ENCODE results near the gene DAZAP1. TPM values are rescaled to one million over a fixed set of nuclear protein-coding genes. Genes with fewer than 3 reads are reported as not detected.

The DAZAP1 gene
- polyA plus RNA-seq, 1 donor (not counting 4 experiments of a cell fraction or from before 2014, with no cell fraction given), result 99.2 TPM

DNA sequence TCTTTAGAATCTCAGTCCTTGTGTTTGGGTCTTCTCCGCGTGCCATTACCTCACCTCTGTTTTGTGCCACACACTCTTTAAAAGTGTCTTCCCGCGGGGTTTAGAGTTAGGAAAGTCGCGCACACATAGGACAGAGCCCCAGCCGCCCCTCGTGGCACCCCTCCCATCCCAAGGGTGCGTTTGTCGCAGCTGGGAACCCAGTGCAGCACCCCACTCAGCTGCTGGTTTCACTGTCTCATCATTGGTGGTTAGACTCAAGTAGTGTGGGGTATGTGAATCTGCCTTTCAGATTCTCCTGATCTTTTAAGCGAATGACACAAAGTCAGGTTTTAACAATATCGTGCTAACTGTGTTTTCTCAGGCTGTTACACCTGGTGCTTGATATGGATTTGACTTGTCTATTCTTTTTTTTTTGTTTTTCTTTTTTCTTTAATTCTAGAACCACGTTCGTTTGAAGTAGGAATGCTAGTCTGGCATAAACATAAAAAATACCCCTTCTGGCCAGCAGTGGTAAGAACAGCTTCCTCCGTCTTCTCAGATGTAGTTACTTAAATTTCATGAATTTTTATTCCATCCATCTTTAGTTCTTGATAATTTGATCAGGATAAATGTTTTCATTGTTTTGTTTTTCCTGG lies 43.2 kb upstream of the DAZAP1 start:
- no peak overlapping the region for H3K4me2 ChIP-seq (ENCODE audit: control insufficient read depth, extremely low read depth, insufficient read depth, low read depth, low read length)
- H3K27me3 ChIP-seq (ENCODE audit: control insufficient read depth, extremely low read depth, insufficient read depth, low read length), result no peaks in the 10 kb centered on the region
- DNase-seq (ENCODE audit: low read depth, low spot score), result no peak
- H3K36me3 ChIP-seq (ENCODE audit: control insufficient read depth in 2 of 2, extremely low read depth in 1 of 2, insufficient read depth in 2 of 2, low read length in 2 of 2), result peaks cover 25 to 39% of the 10 kb centered on the region in 2 experiments
- no peaks in the 10 kb centered on the region for H3K79me2 ChIP-seq (ENCODE audit: control insufficient read depth, insufficient read depth, low read length)
- dilution Hi-C loops (cut with MboI; ENCODE audit: extremely low pct_ligation_motif_present, low sequenced_read_pairs), result no loop called here
- no peak for FAIRE-seq
- no peaks in the 10 kb centered on the region for H3K9me3 ChIP-seq (ENCODE audit: control insufficient read depth, low read depth, low read length)
- TF ChIP-seq EZH2 (IDR thresholded peaks at IDR 0.05; ENCODE audit: low read length), result no peak
- TF ChIP-seq, protein P1, sequence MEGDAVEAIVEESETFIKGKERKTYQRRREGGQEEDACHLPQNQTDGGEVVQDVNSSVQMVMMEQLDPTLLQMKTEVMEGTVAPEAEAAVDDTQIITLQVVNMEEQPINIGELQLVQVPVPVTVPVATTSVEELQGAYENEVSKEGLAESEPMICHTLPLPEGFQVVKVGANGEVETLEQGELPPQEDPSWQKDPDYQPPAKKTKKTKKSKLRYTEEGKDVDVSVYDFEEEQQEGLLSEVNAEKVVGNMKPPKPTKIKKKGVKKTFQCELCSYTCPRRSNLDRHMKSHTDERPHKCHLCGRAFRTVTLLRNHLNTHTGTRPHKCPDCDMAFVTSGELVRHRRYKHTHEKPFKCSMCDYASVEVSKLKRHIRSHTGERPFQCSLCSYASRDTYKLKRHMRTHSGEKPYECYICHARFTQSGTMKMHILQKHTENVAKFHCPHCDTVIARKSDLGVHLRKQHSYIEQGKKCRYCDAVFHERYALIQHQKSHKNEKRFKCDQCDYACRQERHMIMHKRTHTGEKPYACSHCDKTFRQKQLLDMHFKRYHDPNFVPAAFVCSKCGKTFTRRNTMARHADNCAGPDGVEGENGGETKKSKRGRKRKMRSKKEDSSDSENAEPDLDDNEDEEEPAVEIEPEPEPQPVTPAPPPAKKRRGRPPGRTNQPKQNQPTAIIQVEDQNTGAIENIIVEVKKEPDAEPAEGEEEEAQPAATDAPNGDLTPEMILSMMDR (optimal IDR thresholded peaks at IDR 0.05 in 1 of 3, IDR thresholded peaks at IDR 0.05 in 1 of 3, conservative IDR thresholded peaks at IDR 0.05 in 1 of 3; ENCODE audit: extremely low read depth in 1 of 3, insufficient read depth in 2 of 3, low read length in 3 of 3), result peak in 1 of 3 experiments; percentile 18
- no peak overlapping the region for H3K27ac ChIP-seq (ENCODE audit: control insufficient read depth, insufficient read depth, low read length)
- H3K9me1 ChIP-seq (ENCODE audit: control insufficient read depth, extremely low read depth, insufficient read depth, low read length), result peaks cover 3% of the 10 kb centered on the region
- no peak overlapping the region for H3K4me3 ChIP-seq (ENCODE audit: control insufficient read depth in 2 of 3, extremely low read depth in 1 of 3, insufficient read depth in 2 of 3, low read depth in 1 of 3, low read length in 3 of 3)
- no peak overlapping the region for H3K9ac ChIP-seq (ENCODE audit: control insufficient read depth, extremely low read depth, insufficient read depth, low read length)
- peaks cover 17% of the 10 kb centered on the region for H3K4me1 ChIP-seq (ENCODE audit: control insufficient read depth, extremely low read depth, insufficient read depth, low read length)
- H4K20me1 ChIP-seq (ENCODE audit: control insufficient read depth, extremely low read depth, insufficient read depth, low read length), result no peaks in the 10 kb centered on the region
- H2AFZ ChIP-seq (ENCODE audit: control insufficient read depth, low read length), result no peak overlapping the region

DNA sequence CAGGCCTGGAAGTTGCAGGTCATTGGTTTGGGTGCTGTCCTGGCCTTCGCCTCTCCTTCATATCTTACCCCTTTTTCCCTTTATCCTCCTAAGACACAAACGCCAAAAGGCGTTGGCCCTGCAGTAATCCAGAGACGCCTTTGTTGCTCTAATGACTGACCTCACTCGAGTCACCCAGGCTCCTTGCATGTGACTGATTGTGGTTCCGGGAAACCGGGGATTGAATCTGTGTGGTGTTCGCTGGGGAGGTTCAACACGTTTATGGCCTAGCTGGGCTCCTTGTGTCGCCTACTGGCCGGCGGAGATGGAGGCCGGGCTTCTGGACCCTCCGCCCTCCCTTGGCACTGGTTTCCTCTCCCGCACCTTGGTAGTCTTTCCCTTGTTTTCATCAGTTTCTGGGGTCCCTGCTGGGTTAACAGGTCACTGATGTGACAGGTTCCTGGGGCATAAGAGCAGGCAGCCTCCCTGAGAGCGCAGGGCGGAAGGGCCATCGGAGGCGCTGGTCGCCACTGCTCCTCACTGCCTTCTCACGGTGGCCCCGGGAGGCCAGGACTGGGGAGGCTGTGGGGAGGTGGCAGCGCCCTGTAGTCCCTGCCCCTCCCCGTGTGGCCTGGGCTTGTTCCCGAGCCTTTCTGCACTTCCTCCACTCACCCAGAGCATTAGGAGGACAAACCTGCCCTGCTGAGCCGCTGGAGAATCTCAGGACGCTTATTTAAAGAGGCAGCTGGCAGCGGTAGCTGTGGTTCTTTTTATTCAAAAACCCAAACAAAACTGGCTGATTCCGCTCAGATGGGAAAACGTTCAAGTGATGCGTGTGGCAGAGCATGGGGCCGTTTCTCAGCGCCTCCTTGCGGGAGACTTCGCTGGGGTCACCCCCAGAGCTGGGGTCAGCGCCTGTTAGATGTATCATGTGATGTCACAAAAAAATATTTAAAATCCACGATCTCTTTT lies 41.8 kb upstream of the DAZAP1 start:
- H3K36me3 ChIP-seq (ENCODE audit: control insufficient read depth in 2 of 2, extremely low read depth in 1 of 2, insufficient read depth in 2 of 2, low read length in 2 of 2), result peaks cover 18 to 30% of the 10 kb centered on the region in 2 experiments
- no peak for TF ChIP-seq EZH2 (IDR thresholded peaks at IDR 0.05; ENCODE audit: low read length)
- TF ChIP-seq, protein P1 (optimal IDR thresholded peaks at IDR 0.05 in 1 of 3, IDR thresholded peaks at IDR 0.05 in 1 of 3, conservative IDR thresholded peaks at IDR 0.05 in 1 of 3; ENCODE audit: extremely low read depth in 1 of 3, insufficient read depth in 2 of 3, low read length in 3 of 3), result no peak
- H3K9me3 ChIP-seq (ENCODE audit: control insufficient read depth, low read depth, low read length), result no peaks in the 10 kb centered on the region
- peaks cover 14% of the 10 kb centered on the region for H3K4me1 ChIP-seq (ENCODE audit: control insufficient read depth, extremely low read depth, insufficient read depth, low read length)
- H3K79me2 ChIP-seq (ENCODE audit: control insufficient read depth, insufficient read depth, low read length), result no peaks in the 10 kb centered on the region
- H2AFZ ChIP-seq (ENCODE audit: control insufficient read depth, low read length), result no peak overlapping the region
- H3K9me1 ChIP-seq (ENCODE audit: control insufficient read depth, extremely low read depth, insufficient read depth, low read length), result no peaks in the 10 kb centered on the region
- no peak overlapping the region for H3K9ac ChIP-seq (ENCODE audit: control insufficient read depth, extremely low read depth, insufficient read depth, low read length)
- H3K4me2 ChIP-seq (ENCODE audit: control insufficient read depth, extremely low read depth, insufficient read depth, low read depth, low read length), result no peak overlapping the region
- no peak overlapping the region for H3K4me3 ChIP-seq (ENCODE audit: control insufficient read depth in 2 of 3, extremely low read depth in 1 of 3, insufficient read depth in 2 of 3, low read depth in 1 of 3, low read length in 3 of 3)
- no peaks in the 10 kb centered on the region for H4K20me1 ChIP-seq (ENCODE audit: control insufficient read depth, extremely low read depth, insufficient read depth, low read length)
- no peak for DNase-seq (ENCODE audit: low read depth, low spot score)
- dilution Hi-C loops (cut with MboI; ENCODE audit: extremely low pct_ligation_motif_present, low sequenced_read_pairs), result no loop called here
- no peak for FAIRE-seq
- no peaks in the 10 kb centered on the region for H3K27me3 ChIP-seq (ENCODE audit: control insufficient read depth, extremely low read depth, insufficient read depth, low read length)
- H3K27ac ChIP-seq (ENCODE audit: control insufficient read depth, insufficient read depth, low read length), result no peak overlapping the region

Data from keratinocyte (primary cell).